GM18526 (cell line): Measurements from ENCODE around the gene POLRMT.

Experiments used
- POLR2A ChIP-seq: IDR thresholded peaks from 3 replicates; pipeline ENCODE4 v1.6.1; 2011; ENCODE audit not compliant: insufficient read length; ENCODE audit errors: extremely low read depth

The POLRMT gene

GRCh38 chr19:642767-643727 is 9.7 kb upstream of the POLRMT start:
- TF ChIP-seq POLR2A: no peak

GRCh38 chr19:641702-642101 is 8.4 kb upstream of the POLRMT start:
- TF ChIP-seq POLR2A: no peak

GRCh38 chr19:640606-641189 is 7.4 kb upstream of the POLRMT start:
- TF ChIP-seq POLR2A: no peak

GRCh38 chr19:640161-640558 is 6.8 kb upstream of the POLRMT start:
- no peak for TF ChIP-seq POLR2A

GRCh38 chr19:639253-640160 is 6.2 kb upstream of the POLRMT start, which contains the start of gene FGF22:
TSS of gene FGF22 (plus strand) at chr19:639879. CDS start at chr19:639926, 47 bp downstream.
- TF ChIP-seq POLR2A: no peak

GRCh38 chr19:638906-639252 is 5.5 kb upstream of the POLRMT start:
- TF ChIP-seq POLR2A: no peak

- TF ChIP-seq POLR2A: no peak
Observed at GRCh38 chr19:634975-635652, 1.8 kb upstream of the POLRMT start.

GRCh38 chr19:633786-634639 is 676 bp upstream of the POLRMT start:
- TF ChIP-seq POLR2A: no peak

- no peak for TF ChIP-seq POLR2A
Observed at GRCh38 chr19:632579-633067, 714 bp downstream of the POLRMT start.

- no peak for TF ChIP-seq POLR2A
Observed at GRCh38 chr19:629961-630714, 3.2 kb downstream of the POLRMT start.

- no peak for TF ChIP-seq POLR2A
Observed at GRCh38 chr19:628168-628567, 5.2 kb downstream of the POLRMT start.

GRCh38 chr19:625257-625656 is 8.1 kb downstream of the POLRMT start:
- TF ChIP-seq POLR2A: no peak
